ENCODE results near the gene ZMYND15.

DNA sequence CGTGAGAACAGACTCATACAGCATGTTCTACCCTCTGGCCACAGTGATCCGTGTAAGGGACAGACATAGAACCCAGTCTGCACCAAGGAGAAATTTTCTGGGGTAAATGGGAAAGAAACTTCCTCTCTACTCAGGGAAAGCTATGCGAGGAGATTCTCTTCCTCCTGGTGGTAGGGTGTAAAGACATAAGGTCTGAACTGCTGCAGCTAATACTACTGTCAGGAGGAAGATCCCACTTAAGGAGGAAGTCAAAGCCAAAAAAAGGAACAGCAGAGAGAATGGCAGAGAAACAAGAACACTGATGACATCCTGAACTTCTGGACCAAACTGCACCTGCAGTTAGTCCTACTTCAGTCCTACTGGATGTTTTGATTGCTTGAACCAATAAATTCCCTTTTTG, 25.0 kb downstream of the ZMYND15 start:
- TF ChIP-seq, protein P1, sequence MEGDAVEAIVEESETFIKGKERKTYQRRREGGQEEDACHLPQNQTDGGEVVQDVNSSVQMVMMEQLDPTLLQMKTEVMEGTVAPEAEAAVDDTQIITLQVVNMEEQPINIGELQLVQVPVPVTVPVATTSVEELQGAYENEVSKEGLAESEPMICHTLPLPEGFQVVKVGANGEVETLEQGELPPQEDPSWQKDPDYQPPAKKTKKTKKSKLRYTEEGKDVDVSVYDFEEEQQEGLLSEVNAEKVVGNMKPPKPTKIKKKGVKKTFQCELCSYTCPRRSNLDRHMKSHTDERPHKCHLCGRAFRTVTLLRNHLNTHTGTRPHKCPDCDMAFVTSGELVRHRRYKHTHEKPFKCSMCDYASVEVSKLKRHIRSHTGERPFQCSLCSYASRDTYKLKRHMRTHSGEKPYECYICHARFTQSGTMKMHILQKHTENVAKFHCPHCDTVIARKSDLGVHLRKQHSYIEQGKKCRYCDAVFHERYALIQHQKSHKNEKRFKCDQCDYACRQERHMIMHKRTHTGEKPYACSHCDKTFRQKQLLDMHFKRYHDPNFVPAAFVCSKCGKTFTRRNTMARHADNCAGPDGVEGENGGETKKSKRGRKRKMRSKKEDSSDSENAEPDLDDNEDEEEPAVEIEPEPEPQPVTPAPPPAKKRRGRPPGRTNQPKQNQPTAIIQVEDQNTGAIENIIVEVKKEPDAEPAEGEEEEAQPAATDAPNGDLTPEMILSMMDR (IDR thresholded peaks at IDR 0.05; ENCODE audit: insufficient read depth, low read length), result no peak
- TF ChIP-seq GABPA (IDR thresholded peaks at IDR 0.05; ENCODE audit: low read depth) (no peak), POLR2AphosphoS5 (IDR thresholded peaks at IDR 0.05; ENCODE audit: low read depth) (no peak)
- TF ChIP-seq, protein P2, sequence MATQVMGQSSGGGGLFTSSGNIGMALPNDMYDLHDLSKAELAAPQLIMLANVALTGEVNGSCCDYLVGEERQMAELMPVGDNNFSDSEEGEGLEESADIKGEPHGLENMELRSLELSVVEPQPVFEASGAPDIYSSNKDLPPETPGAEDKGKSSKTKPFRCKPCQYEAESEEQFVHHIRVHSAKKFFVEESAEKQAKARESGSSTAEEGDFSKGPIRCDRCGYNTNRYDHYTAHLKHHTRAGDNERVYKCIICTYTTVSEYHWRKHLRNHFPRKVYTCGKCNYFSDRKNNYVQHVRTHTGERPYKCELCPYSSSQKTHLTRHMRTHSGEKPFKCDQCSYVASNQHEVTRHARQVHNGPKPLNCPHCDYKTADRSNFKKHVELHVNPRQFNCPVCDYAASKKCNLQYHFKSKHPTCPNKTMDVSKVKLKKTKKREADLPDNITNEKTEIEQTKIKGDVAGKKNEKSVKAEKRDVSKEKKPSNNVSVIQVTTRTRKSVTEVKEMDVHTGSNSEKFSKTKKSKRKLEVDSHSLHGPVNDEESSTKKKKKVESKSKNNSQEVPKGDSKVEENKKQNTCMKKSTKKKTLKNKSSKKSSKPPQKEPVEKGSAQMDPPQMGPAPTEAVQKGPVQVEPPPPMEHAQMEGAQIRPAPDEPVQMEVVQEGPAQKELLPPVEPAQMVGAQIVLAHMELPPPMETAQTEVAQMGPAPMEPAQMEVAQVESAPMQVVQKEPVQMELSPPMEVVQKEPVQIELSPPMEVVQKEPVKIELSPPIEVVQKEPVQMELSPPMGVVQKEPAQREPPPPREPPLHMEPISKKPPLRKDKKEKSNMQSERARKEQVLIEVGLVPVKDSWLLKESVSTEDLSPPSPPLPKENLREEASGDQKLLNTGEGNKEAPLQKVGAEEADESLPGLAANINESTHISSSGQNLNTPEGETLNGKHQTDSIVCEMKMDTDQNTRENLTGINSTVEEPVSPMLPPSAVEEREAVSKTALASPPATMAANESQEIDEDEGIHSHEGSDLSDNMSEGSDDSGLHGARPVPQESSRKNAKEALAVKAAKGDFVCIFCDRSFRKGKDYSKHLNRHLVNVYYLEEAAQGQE (IDR thresholded peaks at IDR 0.05; ENCODE audit: insufficient replicate concordance, low read depth), result no peak
